T-helper 2 cell treated with Interferon-gamma antibody and Interleukin-4, amounts not matched to agents 5 μg/mL and 100 μg/mL, for 36 hours (primary cell): ENCODE measurements around the gene C1QL2.

Experiments
- DNase-seq: peaks from one replicate; pipeline ENCODE4 v3.0.0; 2021; ENCODE audit warnings: low spot score
- H3K27ac Mint-ChIP-seq: one replicate; pipeline ENCODE4 v1.8.0; 2021; ENCODE audit warnings: mild to moderate bottlenecking, mixed read lengths
- H3K27me3 Mint-ChIP-seq: one replicate; pipeline ENCODE4 v1.8.0; 2021; ENCODE audit warnings: low read depth, mixed read lengths
- H3K36me3 Mint-ChIP-seq: one replicate; pipeline ENCODE4 v1.8.0; 2021; ENCODE audit warnings: low read depth, mixed read lengths
- H3K4me1 Mint-ChIP-seq: one replicate; pipeline ENCODE4 v1.8.0; 2021; ENCODE audit warnings: low read depth, mixed read lengths
- H3K4me3 Mint-ChIP-seq: one replicate; pipeline ENCODE4 v1.8.0; 2022; ENCODE audit warnings: mild to moderate bottlenecking, moderate library complexity, mixed read lengths
- H3K9me3 Mint-ChIP-seq: one replicate; pipeline ENCODE4 v1.8.0; 2021; ENCODE audit warnings: mixed read lengths

Gene C1QL2

GRCh38 chr2:119192893-119193292, 34.3 kb upstream of the C1QL2 start:
- H3K27ac Mint-ChIP-seq = no peak overlapping the region
- no peak overlapping the region for H3K4me3 Mint-ChIP-seq
- peaks cover 6% of the 10 kb centered on the region for H3K27me3 Mint-ChIP-seq
- no peaks in the 10 kb centered on the region for H3K4me1 Mint-ChIP-seq
- no peaks in the 10 kb centered on the region for H3K36me3 Mint-ChIP-seq
- DNase-seq = no peak
- H3K9me3 Mint-ChIP-seq = no peaks in the 10 kb centered on the region

- Mint-ChIP-seq H3K27ac (no peak overlapping the region), H3K36me3 (no peaks in the 10 kb centered on the region), H3K9me3 (no peaks in the 10 kb centered on the region), H3K27me3 (peaks cover 6% of the 10 kb centered on the region), H3K4me1 (no peaks in the 10 kb centered on the region), H3K4me3 (no peak overlapping the region)
- DNase-seq = no peak
Measured at GRCh38 chr2:119190321-119191111, 32.0 kb upstream of the C1QL2 start.

GRCh38 chr2:119184512-119184911, 26.0 kb upstream of the C1QL2 start:
- Mint-ChIP-seq H3K36me3 (no peaks in the 10 kb centered on the region), H3K4me1 (no peaks in the 10 kb centered on the region), H3K27me3 (no peaks in the 10 kb centered on the region), H3K27ac (no peak overlapping the region), H3K4me3 (no peak overlapping the region), H3K9me3 (no peaks in the 10 kb centered on the region)
- no peak for DNase-seq

DNA sequence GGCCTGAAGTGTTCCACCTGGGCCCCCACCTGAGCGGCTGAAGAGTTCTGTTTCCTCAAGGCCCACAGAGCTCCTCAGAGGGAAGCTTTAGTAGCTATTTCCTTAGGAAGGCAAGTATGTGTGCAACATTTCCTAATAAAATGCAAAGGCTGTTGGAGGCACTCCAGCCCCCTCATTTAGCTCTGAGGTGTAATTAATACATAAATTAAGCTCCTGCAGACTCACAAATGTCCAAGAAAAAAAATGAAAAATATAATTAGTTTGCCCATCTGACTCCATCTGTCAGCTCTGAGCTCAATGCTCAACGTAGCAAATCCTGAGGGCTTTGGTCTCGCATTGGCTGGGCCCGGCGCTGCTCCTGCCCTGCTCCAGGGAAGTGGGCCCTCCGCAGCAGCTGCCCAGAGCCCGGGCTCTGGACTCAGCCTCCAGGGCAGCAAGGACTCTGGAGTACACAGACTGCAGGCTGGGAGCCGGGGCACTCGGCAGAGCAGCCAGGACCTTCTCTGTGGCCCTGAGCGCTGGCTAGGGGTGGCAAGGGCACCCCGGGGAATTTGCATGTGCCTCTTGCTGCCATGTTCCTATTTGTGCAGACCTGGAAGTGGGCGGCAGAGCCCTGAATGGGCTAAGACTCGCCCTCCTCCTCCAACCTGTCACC, 23.4 kb upstream of the C1QL2 start:
- Mint-ChIP-seq H3K36me3 (no peaks in the 10 kb centered on the region), H3K27me3 (no peaks in the 10 kb centered on the region), H3K27ac (no peak overlapping the region), H3K4me3 (no peak overlapping the region), H3K4me1 (no peaks in the 10 kb centered on the region), H3K9me3 (no peaks in the 10 kb centered on the region)
- no peak for DNase-seq

- H3K36me3 Mint-ChIP-seq = no peaks in the 10 kb centered on the region
- H3K4me3 Mint-ChIP-seq = no peak overlapping the region
- no peak overlapping the region for H3K27ac Mint-ChIP-seq
Measured at GRCh38 chr2:119181391-119181790, 22.8 kb upstream of the C1QL2 start.

GRCh38 chr2:119180892-119181291, 22.3 kb upstream of the C1QL2 start:
- H3K4me1 Mint-ChIP-seq = no peaks in the 10 kb centered on the region
- DNase-seq = no peak
- no peak overlapping the region for H3K4me3 Mint-ChIP-seq
- H3K9me3 Mint-ChIP-seq = no peaks in the 10 kb centered on the region
- no peaks in the 10 kb centered on the region for H3K36me3 Mint-ChIP-seq
- no peak overlapping the region for H3K27ac Mint-ChIP-seq
- no peaks in the 10 kb centered on the region for H3K27me3 Mint-ChIP-seq

More at GRCh38 chr2:119181391-119181790, 22.8 kb upstream of the C1QL2 start:
- no peaks in the 10 kb centered on the region for H3K4me1 Mint-ChIP-seq
- DNase-seq = no peak
- no peaks in the 10 kb centered on the region for H3K9me3 Mint-ChIP-seq
- H3K27me3 Mint-ChIP-seq = no peaks in the 10 kb centered on the region

- H3K27me3 Mint-ChIP-seq = no peaks in the 10 kb centered on the region
- H3K36me3 Mint-ChIP-seq = no peaks in the 10 kb centered on the region
- DNase-seq = no peak
- H3K9me3 Mint-ChIP-seq = no peaks in the 10 kb centered on the region
- no peaks in the 10 kb centered on the region for H3K4me1 Mint-ChIP-seq
- no peak overlapping the region for H3K27ac Mint-ChIP-seq
- H3K4me3 Mint-ChIP-seq = no peak overlapping the region
Measured at GRCh38 chr2:119179991-119180390, 21.4 kb upstream of the C1QL2 start.

GRCh38 chr2:119179202-119179601, 20.7 kb upstream of the C1QL2 start:
- no peaks in the 10 kb centered on the region for H3K36me3 Mint-ChIP-seq
- no peak overlapping the region for H3K4me3 Mint-ChIP-seq
- no peak overlapping the region for H3K27ac Mint-ChIP-seq
- no peaks in the 10 kb centered on the region for H3K27me3 Mint-ChIP-seq
- H3K4me1 Mint-ChIP-seq = no peaks in the 10 kb centered on the region
- DNase-seq = no peak
- no peaks in the 10 kb centered on the region for H3K9me3 Mint-ChIP-seq

DNA sequence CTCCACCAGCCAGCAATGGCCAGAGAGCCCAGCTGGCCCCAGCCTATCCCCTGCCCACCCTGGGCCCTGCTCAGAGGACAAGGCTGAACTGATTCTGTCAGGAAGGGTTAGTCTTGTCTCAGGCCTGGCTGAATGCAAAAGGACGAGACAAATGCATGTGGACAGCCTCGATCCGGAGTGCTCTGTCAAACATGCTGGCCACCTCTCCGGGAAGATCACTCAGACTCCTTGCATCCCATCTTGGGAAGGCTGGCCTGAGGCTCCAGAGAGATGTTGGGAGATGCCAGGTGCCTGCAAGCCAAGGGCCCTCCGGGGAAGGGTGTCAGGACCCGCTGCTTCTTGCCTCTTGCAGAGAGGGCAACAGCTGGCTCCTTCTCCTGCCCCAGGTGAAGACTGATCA, 20.2 kb upstream of the C1QL2 start:
- H3K9me3 Mint-ChIP-seq = no peaks in the 10 kb centered on the region
- no peak overlapping the region for H3K4me3 Mint-ChIP-seq
- H3K4me1 Mint-ChIP-seq = no peaks in the 10 kb centered on the region
- no peak for DNase-seq
- no peaks in the 10 kb centered on the region for H3K36me3 Mint-ChIP-seq
- H3K27me3 Mint-ChIP-seq = no peaks in the 10 kb centered on the region
- H3K27ac Mint-ChIP-seq = no peak overlapping the region

DNA sequence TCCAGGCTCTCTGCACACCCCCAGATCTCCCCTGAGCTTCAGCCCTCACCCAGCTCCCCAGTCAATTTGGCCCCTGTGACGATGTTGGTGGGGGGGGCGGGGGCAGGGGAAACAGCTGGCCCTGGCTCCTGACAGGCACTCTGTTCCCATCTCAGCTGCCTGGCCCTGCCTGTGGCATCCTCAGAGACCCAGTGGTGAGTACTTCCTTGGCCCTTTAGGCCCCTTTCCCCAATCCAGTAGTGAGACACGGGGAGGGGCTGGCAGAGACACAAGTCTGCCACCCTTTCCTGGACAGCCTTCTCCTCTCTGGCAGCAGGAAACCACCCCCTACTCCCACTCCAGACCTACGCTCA, 19.3 kb upstream of the C1QL2 start:
- H3K36me3 Mint-ChIP-seq = no peaks in the 10 kb centered on the region
- H3K9me3 Mint-ChIP-seq = no peaks in the 10 kb centered on the region

DNA sequence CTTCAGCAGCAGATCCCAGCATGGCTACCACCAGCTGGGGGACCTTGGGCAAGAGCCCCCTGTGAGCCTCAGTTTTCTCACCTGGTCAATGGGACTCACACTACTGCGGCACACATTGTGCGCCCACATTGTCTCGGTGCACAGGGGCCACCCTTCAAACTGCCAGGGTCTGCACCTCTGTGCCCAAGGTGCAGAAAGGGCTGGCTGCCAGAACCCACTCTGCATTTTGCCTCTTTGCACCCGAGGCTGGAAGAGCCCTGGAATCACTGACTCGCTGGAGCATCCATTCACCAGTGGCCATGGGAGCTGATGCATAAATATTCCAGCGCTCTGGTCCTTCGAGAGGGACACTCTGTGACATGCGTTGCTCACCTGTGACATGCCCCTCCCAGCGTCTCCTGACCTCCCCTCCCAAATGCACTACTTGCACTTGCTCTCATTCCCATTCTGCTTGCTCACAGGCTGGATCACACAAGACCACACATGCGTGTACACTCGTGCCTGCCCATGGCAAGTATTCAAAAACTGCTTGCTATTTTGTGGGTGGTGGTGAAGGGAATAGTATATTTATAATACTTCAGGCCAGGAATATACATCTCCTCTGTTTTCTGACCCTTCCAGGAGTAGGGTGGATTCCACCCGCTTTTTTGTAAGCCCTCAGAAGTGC, 18.8 kb upstream of the C1QL2 start:
- Mint-ChIP-seq H3K27ac (no peak overlapping the region), H3K27me3 (no peaks in the 10 kb centered on the region), H3K4me1 (no peaks in the 10 kb centered on the region), H3K4me3 (no peak overlapping the region), H3K9me3 (no peaks in the 10 kb centered on the region), H3K36me3 (no peaks in the 10 kb centered on the region)
- DNase-seq = no peak

More for the DNA sequence above, 19.3 kb upstream of the C1QL2 start:
- no peak overlapping the region for H3K27ac Mint-ChIP-seq
- no peak overlapping the region for H3K4me3 Mint-ChIP-seq
- H3K27me3 Mint-ChIP-seq = no peaks in the 10 kb centered on the region
- no peak for DNase-seq
- H3K4me1 Mint-ChIP-seq = no peaks in the 10 kb centered on the region

GRCh38 chr2:119175517-119175916, 17.0 kb upstream of the C1QL2 start:
- Mint-ChIP-seq H3K4me1 (no peaks in the 10 kb centered on the region), H3K27me3 (no peaks in the 10 kb centered on the region), H3K27ac (no peak overlapping the region), H3K9me3 (no peaks in the 10 kb centered on the region), H3K36me3 (no peaks in the 10 kb centered on the region), H3K4me3 (no peak overlapping the region)
- no peak for DNase-seq

DNA sequence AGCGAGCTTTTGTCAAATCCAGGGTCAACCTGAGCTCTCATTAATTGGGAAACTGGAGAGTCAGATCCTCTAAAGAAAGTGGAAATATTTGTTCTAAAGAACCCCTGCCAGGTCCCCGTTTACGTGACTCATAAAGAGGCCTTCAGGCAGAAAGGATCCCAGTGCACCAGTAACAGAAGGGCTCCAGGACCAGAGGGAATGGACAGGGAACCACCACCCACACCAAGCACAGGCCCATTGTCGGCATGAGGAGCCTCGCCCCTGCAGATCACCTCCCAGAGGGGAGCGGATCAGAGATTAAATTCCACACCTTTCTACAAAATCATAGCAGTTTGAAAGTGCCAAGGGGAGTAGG, 16.4 kb upstream of the C1QL2 start:
- no peaks in the 10 kb centered on the region for H3K4me1 Mint-ChIP-seq
- H3K27me3 Mint-ChIP-seq = no peaks in the 10 kb centered on the region
- no peak for DNase-seq
- H3K27ac Mint-ChIP-seq = no peak overlapping the region
- no peaks in the 10 kb centered on the region for H3K9me3 Mint-ChIP-seq
- no peaks in the 10 kb centered on the region for H3K36me3 Mint-ChIP-seq
- no peak overlapping the region for H3K4me3 Mint-ChIP-seq

DNA sequence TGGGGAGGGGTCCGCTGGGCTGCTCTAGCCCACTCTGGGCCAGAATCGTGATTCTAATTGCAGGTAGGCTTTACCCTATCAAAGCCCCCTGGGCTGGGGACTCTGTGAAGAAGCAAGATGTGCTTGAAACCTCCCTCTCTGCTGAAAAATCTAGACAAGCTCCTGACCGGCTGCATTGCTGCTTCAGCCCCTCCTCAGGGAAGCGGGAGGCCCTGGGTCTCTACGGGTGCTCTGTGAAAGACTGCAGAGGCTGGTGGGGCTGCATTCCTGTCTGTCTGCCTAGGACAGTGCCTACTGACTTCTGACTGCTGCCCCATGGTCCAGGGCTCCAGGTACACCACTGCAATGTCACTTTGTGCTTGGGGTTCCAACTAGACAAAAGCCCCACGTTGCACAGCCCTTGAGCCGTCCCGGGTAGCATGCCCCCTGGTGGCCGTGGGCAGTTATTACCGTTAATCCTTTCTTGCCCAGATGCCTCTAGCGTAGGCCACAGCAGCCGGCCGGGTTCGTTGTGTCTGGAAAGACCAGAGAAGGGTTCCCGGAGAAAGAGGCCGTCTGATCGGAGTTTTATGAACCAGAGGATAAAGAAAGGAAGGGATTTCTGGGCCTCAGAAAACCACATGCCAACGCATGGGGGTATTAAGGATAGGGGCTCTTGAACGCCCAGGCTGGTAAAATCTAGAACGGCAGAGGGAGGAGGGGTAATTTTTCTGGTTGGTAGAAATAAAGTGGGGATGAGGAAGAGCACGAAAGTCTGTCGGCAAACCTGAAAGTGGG, 15.9 kb upstream of the C1QL2 start:
- Mint-ChIP-seq H3K27ac (no peak overlapping the region), H3K4me1 (no peaks in the 10 kb centered on the region), H3K27me3 (no peaks in the 10 kb centered on the region), H3K4me3 (no peak overlapping the region), H3K36me3 (no peaks in the 10 kb centered on the region), H3K9me3 (no peaks in the 10 kb centered on the region)
- DNase-seq = peak; percentile 19
